Inflammatory macrophage (primary cell): ENCODE results near the gene TMEM217.
"Not testable (repeated sequence)": the region's sequence is repeated elsewhere in the genome, so short reads cannot be mapped to it uniquely, and the experiment has no call there.

Experiments used
- DNase-seq, 2 donors: peaks; one replicate each; pipeline ENCODE4 v3.0.0-alpha.2; 2020 to 2022
- total RNA-seq, 18 experiments: gene quantifications; one replicate each; lab custom pipeline; 2026; ENCODE audit warnings: mixed read lengths in 6 of 18, inconsistent platforms in 2 of 18; lab: John Stamatoyannopoulos, UW

The TMEM217 gene
- 2.7 to 23.3 (median 5.3) reads per million in 18 experiments for total RNA-seq

DNA sequence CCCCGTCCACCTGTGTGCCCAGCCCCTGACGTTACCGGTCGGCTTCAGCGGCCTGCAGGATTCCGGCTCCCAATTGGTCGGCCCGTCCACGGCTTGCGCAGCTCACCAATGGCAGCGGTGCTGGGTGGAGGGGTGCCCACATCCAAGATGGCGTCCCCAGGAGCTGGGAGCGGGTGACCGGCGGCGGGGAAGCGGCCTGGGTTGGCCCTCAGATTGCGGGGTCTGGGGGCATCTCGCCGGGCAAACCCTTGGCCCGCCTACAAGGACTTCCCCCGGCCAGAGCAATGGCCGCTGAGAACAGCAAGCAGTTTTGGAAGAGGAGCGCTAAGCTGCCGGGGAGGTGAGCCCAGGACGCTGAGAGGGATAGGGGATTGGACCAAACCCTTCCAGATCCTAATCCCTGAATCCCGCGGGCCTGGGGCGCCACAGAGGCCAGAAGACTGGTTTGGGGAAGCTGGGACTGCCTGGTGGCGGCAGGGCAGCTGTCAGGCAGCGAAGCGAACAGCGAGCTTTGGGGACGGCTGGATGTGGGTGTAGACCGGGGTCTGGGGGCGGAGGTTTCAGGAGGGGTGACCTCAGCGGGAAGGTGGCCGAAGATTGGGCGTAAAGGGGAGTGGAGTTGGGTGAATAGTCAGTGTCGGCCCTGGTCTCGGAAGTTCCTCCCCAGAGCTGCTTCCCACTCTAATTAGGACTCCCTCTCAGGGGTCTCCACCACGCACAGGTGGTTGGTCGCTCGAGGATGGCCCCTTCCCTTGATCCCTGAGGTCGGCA is at the start of gene TMEM217, which contains the start of gene TBC1D22B:
Gene TMEM217 (minus strand): TSS at position 511 of the 771 bp plus-strand sequence. CDS start 39,114 bp downstream, outside the sequence.
Gene TBC1D22B (plus strand): TSS at position 139 of the 771 bp plus-strand sequence. CDS start 146 bp downstream, at position 285.
- DNase-seq, result peak; percentile 94 to 97

DNA sequence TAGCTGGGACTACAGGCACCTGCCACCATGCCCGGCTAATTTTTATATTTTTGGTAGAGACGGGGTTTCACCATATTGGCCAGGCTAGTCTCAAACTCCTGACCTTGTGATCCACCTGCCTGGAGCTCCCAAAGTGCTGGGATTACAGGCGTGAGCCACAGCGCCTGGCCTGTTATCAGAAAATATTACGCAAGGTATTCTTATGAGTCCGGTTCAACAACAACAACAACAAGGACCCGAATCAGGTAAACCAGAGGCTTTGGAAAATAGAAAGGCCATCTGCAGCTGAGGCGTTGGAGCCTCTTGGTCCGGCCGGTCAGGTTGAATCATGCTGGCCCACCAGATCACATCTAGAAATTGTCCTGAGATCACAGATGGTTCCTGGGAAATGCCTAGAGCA is 49.5 kb upstream of the TMEM217 start:
- not testable (repeated sequence) for DNase-seq

DNA sequence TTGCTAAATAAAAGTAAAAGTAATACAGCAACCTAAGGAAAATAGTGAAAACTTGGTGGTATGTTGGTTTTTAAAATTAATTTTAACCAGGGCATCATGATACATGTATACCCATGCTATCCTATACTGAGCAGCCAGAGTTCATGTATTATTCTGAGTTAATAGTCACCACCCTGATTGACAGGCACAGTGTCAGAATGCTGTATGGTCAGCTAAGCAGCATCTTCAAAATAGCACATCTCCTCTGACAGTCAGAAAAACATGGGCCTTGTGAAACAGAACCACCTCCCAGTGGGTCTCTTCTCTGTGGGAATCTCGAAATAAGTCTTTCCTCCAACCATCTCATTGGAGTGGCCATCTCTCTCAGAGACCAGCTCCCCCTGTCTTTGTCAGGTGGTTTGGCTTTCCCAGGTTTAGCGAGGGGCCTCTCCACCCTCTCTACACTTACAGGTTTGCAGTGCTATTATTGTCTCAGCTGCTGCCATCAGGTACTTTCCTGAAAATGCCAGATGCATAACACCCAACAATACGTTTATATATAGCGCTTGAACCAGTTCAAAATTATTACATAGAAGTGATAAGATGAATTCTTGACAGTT is 48.8 kb upstream of the TMEM217 start:
- no peak for DNase-seq

DNA sequence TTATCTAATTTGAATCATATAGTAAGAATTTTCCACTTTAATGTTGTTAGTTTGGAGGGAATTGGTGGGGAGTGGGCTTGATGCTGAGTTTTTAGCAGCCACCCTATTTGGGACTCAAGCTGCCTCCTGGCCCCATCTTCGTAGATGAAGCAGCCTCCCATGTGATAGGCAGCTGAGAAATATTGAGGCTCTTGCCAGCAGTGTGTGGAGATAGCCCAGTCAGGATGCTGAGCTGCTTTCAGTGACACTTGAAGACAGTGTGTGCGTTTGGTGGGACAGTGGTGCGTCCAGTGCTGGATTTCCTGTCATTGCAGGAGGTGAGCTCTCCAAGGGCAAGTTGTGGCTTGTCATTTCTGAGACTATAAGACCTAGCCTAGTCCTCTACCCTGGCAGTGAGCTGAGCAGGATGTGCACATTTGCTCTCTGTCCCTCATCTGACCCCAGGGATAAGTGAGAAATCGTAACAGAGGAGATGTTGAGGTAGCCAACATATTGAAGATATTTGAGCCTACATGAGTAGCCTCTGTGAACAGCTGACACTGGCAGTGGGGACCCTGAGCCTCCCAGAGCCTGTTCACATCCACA is 48.0 kb upstream of the TMEM217 start:
- DNase-seq, result no peak

DNA sequence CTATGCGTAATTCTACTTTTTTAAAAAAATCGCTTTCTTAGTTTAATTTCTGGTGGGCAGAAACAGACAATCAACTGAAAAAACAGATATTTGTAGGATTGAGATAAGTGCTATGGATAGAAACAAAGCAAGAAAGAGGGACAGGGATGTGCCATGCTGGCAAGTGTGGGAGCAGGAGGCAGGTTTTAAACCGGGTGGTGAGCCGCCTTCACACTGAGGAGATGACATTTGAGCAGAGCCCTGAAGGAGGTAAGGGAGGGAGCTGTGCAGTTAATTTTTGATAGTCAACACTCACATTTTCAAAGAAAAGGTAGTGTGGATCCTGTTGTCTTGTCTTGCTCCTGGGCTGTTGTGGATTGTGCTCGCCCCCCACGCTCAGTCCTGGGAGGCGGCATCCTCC is 46.8 kb upstream of the TMEM217 start:
- no peak for DNase-seq

DNA sequence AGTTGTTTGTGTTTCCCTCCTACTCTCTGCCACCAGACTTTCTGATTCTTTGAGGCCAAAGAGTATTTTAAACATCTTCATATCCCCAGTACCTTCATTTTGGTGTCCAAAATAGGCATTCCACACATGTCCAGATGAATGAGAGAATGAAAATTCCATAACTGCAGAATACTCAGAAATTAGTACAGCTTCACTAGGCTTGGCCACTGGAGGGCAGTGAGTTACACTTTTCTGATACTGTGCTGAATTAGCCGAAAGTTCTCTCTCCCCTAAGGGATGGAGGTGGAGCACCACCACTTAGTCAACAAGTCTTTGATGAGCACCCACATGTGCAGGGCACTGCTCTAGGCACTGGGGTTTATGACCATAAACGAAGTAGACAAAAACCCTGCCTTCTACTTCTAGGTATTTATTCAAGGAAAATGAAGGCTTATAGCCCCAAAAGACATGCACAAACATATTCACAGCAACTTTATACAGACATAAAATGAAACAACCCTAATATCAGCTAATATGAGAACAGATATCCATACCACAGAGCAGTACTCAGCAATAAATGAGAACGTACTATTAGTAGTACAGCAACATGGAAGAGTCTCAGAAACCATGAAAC is 46.1 kb upstream of the TMEM217 start:
- peak in 1 of 2 donors; percentile 14 for DNase-seq

DNA sequence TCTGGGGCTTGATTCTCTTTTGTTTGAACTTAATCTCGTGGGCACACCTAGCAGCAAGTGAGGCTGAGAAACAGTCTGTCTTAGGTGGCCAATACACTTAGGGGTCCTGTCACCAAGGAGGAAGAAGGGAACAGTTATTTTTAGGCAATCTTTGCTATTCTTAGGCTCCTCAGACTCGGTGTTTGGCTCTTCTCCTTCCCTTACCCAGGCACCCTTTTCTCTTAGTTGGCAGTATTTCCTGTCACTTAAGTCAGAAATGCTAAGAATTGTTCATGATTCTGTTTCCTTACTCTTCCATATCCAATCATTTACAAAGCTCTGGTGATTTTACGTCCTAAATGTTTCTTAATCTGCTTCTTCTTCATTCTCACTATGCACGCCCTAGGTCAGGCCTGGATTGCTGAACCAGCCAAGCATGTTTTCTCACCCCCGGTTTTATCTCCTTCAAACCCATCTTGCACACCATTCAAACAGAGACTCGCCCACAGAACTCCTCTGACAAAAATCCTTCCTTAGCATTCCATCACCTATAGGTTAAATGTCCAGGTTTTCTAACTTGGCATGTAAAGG is 45.2 kb upstream of the TMEM217 start:
- DNase-seq, result no peak

DNA sequence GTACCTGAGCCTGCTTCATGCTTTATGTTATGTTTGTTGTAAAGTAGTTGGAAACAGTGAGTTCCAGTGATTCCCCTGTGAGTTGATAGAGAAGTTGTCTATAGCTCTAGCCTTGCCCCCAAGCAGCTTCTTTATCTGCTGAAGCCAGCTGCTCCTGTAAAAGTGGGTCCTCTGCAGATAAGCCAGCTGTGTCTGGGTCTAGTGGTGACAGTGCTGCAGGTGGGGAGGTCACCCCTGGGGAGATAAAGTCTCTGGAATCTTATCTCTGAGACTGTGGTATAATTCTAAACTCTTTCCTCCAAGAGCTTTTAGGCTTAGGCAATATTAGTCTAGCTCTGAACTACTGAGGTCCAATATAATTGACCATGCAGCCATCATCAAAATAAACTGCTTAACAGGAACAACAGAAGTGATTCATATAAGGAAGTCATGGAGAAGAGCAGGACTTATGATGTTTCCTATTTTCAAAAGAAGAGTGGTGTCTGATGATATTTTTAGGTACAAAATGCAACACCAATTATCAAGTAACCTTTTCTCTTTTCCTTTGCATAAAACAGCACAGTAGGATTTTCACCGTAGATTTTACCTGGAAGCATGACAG is 44.2 kb upstream of the TMEM217 start:
- DNase-seq, result peak in 1 of 2 donors; percentile 24

DNA sequence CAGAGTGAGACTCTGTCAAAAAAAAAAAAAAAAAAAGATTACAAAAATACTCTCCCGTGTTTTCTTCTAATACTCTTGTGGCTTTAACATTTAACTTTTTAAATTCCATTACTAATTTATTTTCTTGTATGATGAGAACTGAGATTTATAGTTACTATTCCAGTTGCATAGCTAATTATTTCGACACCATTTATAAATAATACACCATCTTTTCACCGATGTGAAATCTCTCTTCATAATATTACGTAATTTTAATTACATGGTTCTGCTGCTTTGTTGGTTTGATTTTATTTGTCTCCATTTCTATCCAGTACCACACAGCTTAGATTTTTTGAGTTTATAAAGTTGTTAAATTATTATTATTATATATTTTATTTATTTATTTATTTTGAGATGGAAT is 42.0 kb upstream of the TMEM217 start:
- no peak for DNase-seq

DNA sequence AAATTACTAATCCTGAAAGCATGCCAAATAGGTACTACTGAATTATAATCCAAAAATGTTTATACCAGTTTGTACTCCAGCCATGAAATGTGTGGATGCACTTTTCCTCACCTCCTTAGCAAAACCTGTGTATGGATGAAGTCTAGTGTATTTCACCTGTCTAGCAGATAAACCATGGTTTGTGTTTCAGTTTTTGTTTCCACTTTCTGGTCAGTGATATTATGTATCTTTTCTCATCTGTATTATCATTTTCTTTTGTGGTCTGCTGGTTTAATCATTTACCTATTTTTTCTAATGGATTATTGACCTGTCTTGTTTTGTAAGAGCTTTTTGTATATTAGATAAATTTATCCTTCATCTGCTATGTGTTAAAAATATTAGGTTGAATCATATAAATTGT is 41.0 kb upstream of the TMEM217 start:
- no peak for DNase-seq

DNA sequence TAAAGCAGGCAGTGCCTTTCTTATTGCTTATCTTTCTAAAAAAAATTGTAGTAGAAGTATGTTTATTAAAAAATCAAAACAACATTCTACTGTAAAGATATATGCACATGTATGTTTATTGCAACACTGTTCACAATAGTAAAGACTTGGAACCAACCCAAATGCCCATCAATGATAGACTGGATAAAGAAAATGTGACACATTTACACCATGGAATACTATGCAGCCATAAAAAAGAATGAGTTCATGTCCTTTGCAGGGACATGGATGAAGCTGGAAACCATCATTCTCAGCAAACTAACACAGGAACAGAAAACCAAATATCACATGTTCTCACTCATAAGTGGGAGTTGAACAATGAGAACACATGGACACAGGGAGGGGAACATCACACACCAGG is 39.7 kb upstream of the TMEM217 start:
- not testable (repeated sequence) for DNase-seq

DNA sequence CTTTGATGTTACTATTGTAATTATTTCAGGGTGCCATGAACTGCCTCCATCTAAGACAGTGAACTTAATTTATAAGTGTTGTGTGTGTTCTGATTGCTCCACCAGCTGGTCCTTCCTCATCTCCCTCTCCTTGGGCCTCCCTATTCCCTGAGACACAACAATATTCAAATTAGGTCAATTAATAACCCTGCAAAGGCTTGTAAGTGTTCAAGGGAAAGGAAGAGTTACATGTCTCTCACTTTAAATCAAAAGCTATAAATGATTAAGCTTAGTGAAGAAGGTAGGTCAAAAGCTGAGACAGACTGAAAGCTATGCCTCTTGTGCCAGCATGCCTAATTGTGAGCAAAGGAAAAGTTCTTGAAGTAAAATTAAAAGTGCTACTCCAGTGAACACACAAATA is 35.5 kb upstream of the TMEM217 start:
- no peak for DNase-seq

DNA sequence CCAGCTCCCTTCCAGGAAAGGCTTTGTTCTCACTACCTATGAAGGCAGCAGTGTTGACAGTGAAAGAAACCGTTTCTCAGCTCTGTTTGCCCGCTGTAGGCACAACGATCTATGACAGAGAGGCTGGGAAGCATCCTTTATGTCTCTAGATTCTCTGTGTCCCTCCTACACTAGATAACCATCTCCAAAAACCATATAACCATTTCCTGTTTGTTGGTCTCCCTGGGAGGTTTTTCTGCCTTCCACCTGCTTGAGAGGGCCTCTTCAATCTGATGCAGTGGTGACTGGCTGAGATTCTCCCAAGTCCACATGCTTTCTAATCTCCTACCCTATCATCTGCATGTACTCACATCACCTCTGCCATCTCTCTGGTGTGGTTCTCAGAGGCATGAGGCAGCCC is 32.0 kb upstream of the TMEM217 start:
- no peak for DNase-seq

DNA sequence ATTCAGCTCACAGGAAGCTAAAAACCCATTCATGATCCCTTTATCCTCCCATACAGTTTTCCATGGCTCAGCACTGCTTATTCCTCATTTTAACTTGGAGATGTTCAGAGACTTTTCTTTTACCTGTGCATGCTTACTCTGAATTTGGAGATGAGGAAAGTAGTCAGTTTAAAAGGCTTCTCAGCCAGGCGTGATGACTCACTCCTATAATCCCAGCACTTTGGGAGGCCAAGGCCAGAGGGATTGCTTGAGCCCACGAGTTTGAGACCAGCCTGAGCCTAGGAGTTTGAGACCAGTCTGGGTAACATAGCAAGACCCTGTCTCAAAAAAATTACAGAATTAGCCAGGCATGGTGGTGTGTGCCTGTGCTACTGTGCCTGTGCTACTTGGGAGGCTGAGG is 30.3 kb upstream of the TMEM217 start:
- DNase-seq, result no peak

DNA sequence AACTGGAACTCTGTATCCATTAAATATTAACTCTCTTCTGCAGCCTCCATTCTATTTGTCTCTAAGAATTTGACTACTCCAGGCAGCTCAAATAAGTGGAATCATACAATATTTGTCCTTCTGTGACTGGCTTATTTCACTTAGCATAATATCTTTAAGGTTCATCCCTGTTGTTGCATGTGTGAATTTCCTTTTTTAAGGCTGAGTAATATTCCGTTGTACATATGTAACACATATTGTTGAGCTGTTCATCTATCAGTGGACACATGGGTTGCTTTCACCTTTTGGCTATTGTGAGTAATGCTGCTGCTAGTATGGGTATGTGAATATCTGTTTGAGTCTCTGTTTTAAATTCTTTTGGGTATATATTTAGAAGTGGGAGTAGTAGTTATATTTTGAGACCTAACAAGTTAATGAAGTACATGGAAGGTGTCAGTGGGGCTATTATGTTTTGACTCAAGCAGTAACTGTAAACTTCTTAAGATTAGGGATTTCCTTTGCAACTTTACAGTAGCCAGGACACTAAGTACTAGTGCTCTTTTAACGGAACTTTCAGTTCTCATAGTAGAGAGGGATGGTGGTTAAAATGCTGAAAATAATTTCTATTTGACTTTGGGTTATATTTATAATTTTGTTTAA is 29.7 kb upstream of the TMEM217 start:
- no peak for DNase-seq

DNA sequence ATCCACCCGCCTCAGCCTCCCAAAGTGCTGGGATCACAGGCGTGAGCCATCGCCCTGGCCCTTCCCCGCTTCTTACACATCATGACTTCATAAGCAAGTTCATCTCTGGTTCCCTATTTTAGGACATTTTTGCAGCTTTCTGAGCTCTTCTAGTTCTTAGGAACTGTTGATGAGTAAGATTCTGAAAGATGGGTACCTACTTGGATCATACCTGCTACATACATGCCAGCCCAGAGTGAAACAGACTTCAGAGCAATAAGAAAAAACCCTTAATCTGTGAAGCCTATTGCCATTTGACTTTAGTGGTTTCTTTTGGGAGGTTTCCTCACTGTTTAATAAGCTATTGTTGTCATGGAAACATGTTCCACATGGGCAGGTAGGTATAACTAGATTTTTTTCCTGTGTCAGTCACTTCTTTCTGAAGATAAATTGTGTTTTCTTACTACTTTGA is 27.9 kb upstream of the TMEM217 start:
- no peak for DNase-seq

DNA sequence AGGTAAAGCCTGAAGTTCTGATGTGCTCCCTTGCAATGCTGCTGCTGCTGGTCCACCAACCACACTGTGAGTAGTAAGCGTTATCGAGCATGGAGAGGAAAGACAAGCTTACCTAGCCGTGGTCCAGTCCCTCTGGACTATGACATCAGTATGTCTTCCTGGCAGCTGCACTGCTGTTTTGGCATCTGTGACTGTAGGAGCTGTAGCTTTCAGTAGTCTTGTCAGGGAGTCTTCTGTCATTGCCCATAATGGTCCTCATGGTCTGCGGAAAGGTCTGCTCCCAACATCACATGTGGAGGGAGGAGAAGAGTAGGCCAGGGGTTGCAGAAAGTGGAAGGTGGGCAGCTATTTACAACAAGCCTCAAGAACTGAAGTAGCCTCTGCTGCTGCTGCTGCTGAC is 26.8 kb upstream of the TMEM217 start:
- DNase-seq, result no peak

DNA sequence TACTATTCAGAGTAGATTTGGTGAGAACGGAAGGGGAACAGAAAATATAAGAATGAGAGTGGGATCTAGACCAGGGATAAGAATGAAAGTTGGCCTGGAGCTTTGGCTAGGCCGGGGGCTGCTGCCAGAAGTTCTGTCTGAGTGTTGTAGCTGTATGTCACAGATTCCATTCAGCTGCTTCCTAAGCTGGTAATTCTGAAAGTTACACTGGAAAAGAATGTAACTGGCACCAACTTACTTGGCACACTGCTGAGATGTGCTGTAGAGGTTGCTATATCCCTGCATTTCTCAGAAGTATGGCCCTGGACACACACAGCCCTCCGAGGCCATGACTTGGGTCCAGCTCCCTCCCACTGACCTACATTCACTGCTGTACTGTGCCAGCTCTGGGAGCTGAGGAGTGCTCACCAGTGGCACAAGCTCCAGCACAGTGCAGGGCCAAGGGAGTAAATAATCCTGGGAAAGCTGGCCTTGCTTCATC is 25.8 kb upstream of the TMEM217 start:
- no peak for DNase-seq

DNA sequence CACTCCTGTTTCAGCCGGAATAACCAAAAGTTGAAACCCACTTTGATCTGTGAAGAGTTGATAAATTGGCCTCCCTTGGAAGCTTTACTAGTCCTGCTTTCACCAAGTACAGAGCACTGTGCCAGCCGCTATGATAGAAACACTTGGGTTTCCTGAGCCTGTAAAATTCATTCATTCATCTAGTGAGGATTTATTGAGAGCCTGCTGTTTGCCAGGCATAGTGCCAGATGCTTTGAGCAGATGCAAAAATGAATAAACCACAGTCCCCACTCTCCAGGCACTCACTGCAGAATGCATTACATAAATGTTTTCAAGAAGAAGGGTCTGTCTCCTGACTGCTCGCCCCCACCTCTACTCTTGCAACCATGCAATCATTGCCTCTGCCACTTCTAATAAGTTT is 25.3 kb upstream of the TMEM217 start:
- DNase-seq, result no peak

DNA sequence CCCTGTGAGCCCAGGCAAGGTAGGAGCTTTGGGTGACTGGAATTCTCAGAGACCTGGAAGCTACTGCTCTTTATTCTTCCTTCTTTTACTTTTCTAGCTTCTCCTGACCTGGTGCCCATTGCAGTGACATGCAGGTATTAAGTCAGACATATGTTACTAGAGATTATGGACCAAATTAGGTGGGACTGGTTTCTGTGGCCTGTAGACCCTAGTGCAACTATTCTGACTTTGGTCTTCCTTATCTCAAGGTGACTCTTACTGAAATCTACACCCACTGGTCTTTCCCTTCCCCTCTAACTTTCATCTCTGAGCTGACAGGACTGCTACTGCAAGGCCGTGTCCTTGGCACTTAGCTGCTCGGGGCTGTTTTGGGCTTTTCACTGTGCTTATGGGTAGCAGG is 24.4 kb upstream of the TMEM217 start:
- DNase-seq, result no peak

DNA sequence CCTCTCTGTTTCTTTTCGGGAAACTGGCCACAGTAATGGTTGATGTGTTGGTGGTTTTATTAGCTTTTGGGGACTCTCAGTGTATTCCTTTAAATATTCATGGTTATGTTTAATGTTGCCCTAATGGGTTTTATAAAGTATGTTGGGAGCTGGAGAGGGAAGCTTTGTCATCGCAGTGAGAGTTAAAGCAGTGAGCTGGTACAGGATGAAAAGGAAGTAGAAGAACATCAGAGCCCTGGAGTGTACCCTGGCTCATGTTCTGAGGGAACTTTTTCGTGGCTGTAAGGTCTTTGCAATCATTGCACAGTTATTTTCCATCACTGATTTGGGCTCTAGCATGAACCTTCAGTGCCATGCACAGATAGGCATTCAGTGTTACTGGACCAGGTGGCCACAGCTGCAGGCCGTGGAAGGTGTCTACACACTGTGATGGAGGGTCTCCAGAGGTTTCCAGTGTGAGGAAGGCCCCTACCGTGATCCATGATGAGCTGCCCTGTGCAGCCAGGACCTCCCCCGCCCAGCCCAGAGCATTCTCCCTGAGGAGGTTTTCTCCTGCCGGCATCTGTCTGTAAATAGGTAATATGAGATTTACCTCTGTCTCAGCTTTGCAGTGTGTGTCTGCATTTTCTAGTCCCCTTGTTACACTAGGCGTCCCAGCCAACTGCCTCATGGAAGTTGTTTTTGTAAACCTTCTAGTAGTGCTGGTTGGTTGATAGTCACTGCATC is 22.4 kb upstream of the TMEM217 start:
- no peak for DNase-seq
